Inflammatory macrophage (primary cell): ENCODE data around the gene TBXA2R.
A peak's percentile ranks its signal among the peaks of the same experiment; 100 is the strongest.

ENCODE experiments used
- DNase-seq, 2 donors: peaks; one replicate each; pipeline ENCODE4 v3.0.0-alpha.2; 2020 to 2022

The TBXA2R gene

DNA sequence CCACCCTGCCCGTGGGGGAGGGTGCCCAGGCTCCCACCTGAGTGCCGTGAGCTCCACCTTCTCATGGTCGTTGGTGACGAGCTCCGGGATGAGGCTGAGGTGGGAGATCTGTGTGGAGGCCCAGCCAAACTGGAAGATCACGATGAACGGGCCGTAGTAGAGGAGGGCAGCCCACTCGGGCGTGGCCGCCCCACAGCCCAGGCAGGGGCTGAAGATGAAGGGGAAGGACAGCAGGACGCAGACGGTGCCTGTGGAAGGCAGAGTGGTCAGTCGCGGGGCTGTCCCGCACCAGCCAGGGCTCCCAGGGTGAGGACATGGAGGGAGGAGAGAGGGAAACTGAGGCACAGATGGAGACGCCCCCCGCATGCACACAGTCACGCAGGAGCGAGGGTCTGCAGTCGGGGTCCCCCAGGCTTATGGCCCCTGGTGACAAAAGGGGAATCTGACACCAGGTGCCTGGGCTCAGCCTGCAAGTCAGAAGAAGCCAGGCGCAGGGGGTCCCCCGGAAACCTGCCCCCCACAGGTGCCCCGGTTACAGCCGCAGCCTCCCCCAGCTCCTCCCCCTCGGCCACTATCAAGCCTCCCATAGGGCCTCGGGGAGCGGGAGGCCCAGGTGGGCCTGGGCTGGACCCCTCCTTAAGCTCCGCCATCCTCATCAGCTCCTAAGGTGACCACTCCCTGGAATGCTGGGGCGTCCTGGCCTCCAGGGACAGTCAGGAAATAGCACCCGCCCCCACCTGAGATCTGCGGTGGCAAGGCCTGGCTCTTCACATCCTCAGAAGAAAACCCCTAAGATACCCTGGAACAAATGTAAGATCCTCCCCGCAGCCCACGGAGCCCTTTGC lies 55.5 kb downstream of the TBXA2R start:
- no peak for DNase-seq

- DNase-seq = no peak
Measured at GRCh38 chr19:3549816-3550215, 56.9 kb downstream of the TBXA2R start.

DNA sequence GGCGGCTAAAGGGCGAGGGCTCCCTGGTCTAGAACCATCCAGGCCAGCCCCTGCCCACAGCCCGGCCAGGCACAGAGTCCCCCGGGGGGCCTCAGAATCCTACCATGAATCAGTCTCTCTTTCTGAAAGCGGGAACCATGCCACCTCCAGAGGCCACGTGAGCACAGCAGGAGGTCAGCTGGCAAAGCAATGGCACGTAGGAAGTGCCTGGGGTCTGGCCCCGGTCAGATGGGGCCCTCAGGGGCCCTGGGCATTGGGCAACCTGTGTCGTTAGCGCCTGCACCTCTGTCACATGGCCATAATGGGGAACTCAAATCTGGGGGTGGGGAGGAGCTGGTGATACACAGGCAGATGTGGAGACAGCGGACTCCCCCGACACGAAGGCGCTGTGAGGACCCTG lies 58.1 kb downstream of the TBXA2R start:
- peak; percentile 93 to 97 for DNase-seq

- no peak for DNase-seq
Measured at GRCh38 chr19:3547767-3548282, 58.9 kb downstream of the TBXA2R start.

- no peak for DNase-seq
Measured at GRCh38 chr19:3547301-3547731, 59.4 kb downstream of the TBXA2R start.

GRCh38 chr19:3546119-3546518 lies 60.6 kb downstream of the TBXA2R start:
- DNase-seq = no peak

DNA sequence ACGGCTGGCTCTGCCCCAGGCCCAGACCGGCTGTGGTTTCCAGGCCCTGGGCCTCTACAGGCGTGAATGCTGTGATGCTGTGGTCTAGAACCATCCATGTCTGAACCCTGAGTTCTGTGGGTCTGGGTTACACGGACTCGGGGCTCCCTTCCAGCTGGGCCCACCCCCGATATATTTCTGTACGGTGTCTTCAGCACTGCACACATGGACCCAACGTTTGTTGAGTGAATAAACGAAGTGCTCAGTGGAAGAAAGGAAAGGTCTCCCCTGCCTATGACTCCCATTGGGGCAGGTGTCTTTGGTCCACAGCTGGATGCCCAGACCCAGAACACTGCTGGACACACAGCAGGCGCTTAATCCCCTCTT lies 61.0 kb downstream of the TBXA2R start:
- no peak for DNase-seq

GRCh38 chr19:3544742-3545668 lies 61.7 kb downstream of the TBXA2R start:
- DNase-seq = peak; percentile 65 to 76
